ENCODE measurements around the gene NACC2. TPM values are rescaled to one million over a fixed set of nuclear protein-coding genes. Genes with fewer than 3 reads are reported as not detected.
A peak's percentile ranks its signal among the peaks of the same experiment; 100 is the strongest.

NACC2 gene
- polyA plus RNA-seq, 1 donor from 2014 or later: 0.78 TPM

DNA sequence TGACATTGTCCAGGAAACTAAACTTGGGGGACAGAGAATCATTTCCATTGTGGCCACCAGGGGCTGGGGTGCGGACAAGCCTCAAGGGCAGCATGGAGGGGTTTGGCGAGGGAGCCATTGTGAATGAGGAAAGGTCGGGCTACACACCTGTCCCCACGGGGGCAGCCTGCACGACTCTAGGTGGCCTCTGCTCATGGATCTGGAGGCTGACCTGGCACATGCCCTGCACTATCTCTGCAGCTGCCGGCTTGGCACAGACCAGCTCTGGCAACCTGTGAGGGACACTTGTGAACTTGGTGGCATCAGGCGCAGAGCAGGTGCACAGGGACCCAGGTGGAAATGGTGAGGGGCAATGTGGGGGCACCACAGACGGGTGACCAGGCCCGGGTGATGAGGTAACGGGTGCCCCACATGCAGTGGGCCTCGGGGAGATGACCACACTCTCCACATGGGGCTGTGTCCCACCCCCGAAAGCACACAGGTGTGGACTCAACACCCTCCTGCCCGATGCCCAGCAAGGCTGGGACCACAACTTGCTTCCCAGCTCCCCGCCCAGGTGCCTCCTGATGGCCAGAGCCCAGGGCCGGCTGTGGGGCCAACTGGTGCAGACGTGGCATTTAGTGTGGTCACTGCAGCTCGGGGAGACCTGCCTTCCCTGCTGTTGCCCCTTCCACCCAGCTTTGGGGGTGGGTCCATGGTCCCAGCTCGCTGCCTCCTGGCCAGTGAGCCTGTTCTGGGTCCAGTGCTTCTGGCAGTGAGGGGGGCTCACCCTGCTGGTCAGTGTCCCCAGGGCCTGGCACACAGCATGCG is 73.0 kb downstream of the NACC2 start:
- Mint-ChIP-seq H3K4me3 (no peak overlapping the region), H3K9me3 (peaks cover 4 to 7% (median 4%) of the 10 kb centered on the region in 3 donors), H3K27ac (no peak overlapping the region), H3K36me3 (peaks cover 5% of the 10 kb centered on the region), H3K4me1 (no peaks in the 10 kb centered on the region), H3K27me3 (peaks cover 6% of the 10 kb centered on the region)

DNA sequence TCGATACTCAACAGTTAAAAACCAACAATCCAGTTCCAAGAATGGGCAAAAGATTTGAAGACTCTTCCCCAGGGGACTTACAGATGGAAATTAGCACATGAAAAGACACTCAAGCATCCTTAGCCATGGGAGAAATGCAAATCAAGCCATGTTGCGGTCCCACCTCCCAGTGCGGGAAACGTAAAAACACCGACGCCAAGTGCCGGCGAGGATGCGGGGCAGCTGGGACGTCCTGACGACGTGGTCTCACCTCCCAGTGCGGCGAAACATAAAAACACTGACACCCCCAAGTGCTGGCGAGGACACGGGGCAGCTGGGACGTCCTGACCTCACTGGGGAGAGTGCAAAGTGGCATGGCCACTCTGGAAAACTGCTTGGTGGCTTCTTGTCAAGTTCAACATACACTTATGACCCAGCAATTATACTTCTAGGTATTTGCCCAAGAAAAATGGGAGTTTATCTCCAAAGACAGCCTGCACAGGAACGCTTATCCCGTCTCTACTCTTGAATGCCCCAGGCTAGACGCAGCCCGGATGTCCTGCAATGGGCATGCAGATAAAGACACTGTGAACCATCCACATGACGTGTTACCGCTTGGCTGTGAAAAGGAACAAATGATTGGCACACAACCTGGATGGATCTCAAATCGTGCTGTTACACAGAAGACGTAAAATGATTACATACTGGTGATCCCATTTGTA is 73.8 kb downstream of the NACC2 start:
- H3K27ac Mint-ChIP-seq: peak overlapping the region in 1 of 3 donors; percentile 24
- H3K4me3 Mint-ChIP-seq: no peak overlapping the region
- H3K27me3 Mint-ChIP-seq: peaks cover 5% of the 10 kb centered on the region

DNA sequence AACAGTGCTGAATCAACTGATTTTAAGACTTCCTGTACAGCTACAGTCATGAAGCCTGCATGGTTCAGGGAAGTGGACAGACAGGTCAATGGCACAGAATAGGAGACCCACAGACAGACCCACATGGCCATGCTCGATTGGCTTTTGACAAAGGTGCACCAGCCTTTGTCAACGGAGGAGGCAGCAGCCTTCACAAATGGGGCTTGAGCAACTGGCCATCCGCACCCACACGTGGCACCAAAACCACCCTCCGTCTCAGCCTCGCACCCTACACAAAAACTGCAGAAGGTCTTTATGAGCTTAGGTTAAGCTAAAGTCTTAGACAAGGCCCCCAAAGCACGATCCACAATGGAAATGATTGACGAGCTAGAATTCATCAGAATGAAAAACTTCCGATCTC is 74.4 kb downstream of the NACC2 start:
- H3K4me3 Mint-ChIP-seq: no peak overlapping the region
- H3K9me3 Mint-ChIP-seq: peaks cover 0 to 2% (median 0%) of the 10 kb centered on the region in 3 donors
- peaks cover 5% of the 10 kb centered on the region for H3K27me3 Mint-ChIP-seq
- no peaks in the 10 kb centered on the region for H3K4me1 Mint-ChIP-seq
- H3K36me3 Mint-ChIP-seq: peaks cover 5% of the 10 kb centered on the region
- H3K27ac Mint-ChIP-seq: no peak overlapping the region

More for the DNA sequence above, 73.8 kb downstream of the NACC2 start:
- H3K4me1 Mint-ChIP-seq: no peaks in the 10 kb centered on the region
- peaks cover under 1 to 2% (median under 1%) of the 10 kb centered on the region in 3 donors for H3K9me3 Mint-ChIP-seq
- H3K36me3 Mint-ChIP-seq: peaks cover 5% of the 10 kb centered on the region

DNA sequence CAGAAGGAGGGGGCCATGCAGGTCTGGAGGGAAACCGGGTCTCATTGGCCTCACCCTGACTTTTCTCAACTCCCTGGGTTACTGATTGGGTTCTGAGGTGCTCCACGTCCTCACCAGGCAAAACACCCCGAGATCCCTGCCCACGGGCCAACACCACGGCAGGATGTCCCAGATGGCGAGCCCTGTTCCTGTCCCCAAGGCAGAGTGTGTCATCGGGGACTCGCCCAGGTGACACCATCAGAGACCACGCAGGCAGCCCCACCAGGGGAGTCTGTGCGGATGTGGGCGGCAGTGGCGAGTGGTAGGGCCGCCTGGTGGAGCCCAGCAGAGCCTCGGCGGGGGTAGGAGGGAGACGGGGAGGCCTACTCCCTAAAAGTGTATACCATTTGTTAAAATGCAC is 74.9 kb downstream of the NACC2 start:
- H3K9me3 Mint-ChIP-seq: peaks cover 0 to under 1% (median 0%) of the 10 kb centered on the region in 3 donors
- H3K27ac Mint-ChIP-seq: no peak overlapping the region
- H3K4me3 Mint-ChIP-seq: no peak overlapping the region
- no peaks in the 10 kb centered on the region for H3K4me1 Mint-ChIP-seq
- H3K27me3 Mint-ChIP-seq: peaks cover 3% of the 10 kb centered on the region
- H3K36me3 Mint-ChIP-seq: peaks cover 1% of the 10 kb centered on the region

DNA sequence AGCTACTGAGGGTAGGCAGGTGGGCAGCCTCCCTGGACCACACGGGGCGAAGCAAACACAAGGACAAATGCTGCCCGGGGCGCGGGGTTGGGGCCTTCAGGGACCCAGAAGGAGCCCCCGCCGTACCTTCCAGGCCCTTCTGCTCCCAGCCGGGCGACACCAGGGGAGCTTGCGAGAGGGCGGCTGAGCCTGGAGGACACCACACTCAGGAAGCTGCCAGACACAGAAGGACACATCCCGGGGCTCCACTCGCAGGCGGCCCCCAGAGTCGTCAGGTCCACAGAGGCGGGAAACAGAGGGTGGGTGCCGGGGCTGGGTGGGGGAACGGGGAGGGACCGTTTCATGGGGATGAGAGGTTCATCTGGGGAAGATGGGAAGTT is 75.4 kb downstream of the NACC2 start:
- Mint-ChIP-seq H3K4me1 (no peaks in the 10 kb centered on the region), H3K9me3 (no peaks in the 10 kb centered on the region), H3K27me3 (peaks cover 2% of the 10 kb centered on the region), H3K27ac (no peak overlapping the region), H3K36me3 (no peaks in the 10 kb centered on the region), H3K4me3 (no peak overlapping the region)

DNA sequence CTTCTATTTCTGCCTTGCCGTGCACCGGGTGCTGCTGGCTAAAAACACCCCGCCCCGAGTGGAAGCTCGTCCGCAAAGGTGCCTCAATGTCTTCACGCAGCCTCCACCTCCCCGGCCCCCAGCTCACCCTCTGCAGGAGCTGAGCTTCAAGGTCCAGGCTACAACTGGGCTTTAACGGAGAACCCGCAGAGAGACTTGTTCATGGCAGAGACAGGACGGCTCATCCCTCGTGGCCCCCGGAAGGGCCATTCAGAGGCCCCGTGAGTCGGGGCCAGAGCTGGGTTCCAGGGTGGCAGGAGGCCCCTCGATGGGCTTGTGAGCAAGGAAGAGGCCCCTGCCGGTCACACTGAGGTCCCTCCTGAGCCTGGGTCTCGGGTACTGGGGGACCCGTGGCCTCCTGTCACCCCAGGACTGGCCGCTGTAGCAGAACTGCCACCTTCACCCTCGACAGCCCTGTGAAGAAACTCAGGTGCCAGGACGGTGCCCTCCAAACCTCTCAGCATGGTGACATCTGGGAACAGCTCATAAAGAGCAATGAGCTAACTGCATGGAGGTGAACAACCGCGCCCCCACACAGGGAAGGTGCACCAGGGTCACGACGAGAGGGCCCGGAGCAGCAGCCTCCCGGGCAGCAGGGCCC is 75.9 kb downstream of the NACC2 start:
- H3K36me3 Mint-ChIP-seq: no peaks in the 10 kb centered on the region
- H3K27me3 Mint-ChIP-seq: peaks cover 6% of the 10 kb centered on the region
- no peak overlapping the region for H3K27ac Mint-ChIP-seq
- no peaks in the 10 kb centered on the region for H3K9me3 Mint-ChIP-seq
- H3K4me1 Mint-ChIP-seq: no peaks in the 10 kb centered on the region
- H3K4me3 Mint-ChIP-seq: no peak overlapping the region

DNA sequence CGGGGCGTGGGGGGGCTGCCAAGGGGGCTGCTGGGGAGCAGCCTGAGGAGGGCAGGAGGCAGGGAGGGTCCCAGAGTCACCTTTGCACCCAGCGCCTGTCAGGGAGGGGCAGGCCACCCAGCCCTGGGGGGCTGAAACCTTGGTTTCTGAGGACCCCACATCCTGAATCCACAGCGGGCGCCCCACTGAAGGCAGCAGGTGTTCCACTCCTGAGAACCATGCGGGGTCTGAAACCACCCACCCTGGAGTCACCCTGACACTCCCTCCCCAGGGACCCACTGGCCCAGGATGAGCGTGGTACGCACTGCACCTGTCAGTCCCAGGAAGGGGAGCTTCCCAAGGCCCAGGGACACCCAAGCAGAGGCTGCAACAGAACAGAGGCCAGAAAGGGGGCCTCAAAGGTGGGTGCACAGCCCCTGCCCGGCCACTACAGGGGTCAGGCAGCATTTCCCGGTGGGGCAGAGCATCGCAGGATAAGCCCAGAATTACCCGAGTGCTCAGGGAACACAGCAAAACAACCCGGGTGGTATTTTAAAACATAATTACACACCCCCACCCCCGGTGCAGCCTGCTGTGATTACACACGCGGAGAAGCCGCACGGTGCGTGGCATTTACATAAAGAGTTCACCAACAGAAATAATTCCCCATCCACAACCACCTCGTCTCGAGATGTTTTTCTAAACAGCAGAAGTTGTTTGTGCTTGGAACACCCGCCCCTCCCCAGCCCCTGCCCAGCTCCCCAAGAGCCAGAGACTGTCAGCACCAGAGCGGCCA is 76.6 kb downstream of the NACC2 start:
- H3K4me1 Mint-ChIP-seq: no peaks in the 10 kb centered on the region
- H3K4me3 Mint-ChIP-seq: no peak overlapping the region
- peaks cover 7% of the 10 kb centered on the region for H3K27me3 Mint-ChIP-seq
- no peaks in the 10 kb centered on the region for H3K9me3 Mint-ChIP-seq
- H3K27ac Mint-ChIP-seq: no peak overlapping the region
- H3K36me3 Mint-ChIP-seq: no peaks in the 10 kb centered on the region

DNA sequence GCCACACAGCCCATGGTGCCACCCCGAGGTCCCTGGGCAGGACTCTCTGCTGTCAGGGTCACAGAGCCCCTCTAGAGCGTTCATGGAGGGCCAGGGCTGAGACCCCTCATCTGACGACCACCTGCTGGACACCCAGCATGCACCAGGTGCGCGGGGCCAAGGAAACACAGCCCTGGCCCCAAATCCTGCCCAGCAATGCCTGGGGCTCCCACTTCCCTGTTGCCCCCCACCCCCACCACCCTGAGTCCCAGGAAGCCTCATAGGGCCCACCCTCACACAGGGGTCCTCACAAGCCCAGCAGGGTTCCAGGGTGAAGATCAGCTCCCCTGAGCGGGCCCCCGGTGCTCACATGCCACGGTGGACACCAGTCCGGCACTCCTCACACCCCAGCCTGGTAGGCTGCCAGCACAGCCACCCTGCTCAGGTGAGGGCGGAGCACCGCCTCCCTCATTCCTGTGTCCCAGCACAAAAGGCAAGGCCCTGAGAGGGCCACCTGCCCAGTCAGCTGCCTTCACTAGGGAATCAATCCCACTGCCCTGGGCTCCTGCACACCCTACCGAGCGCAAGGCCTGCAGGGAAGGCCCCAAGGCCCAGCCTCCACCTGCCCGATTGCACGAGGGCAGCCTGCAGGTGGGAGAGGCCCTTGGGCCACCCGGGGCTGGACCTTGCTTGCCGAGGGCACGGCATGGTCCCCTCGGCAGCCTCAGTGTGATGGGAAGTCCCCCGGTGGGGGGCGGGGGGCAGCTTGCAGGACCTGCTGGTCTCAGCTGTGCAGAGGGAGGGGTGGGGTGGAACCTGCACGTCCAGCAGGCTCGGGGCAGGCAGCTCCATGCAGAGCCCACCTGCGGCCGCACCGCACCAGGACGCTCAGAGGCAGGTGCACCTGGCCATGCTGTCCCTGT is 77.5 kb downstream of the NACC2 start:
- no peaks in the 10 kb centered on the region for H3K9me3 Mint-ChIP-seq
- H3K36me3 Mint-ChIP-seq: no peaks in the 10 kb centered on the region
- H3K4me3 Mint-ChIP-seq: no peak overlapping the region
- H3K4me1 Mint-ChIP-seq: no peaks in the 10 kb centered on the region
- H3K27me3 Mint-ChIP-seq: peaks cover 7% of the 10 kb centered on the region
- no peak overlapping the region for H3K27ac Mint-ChIP-seq

DNA sequence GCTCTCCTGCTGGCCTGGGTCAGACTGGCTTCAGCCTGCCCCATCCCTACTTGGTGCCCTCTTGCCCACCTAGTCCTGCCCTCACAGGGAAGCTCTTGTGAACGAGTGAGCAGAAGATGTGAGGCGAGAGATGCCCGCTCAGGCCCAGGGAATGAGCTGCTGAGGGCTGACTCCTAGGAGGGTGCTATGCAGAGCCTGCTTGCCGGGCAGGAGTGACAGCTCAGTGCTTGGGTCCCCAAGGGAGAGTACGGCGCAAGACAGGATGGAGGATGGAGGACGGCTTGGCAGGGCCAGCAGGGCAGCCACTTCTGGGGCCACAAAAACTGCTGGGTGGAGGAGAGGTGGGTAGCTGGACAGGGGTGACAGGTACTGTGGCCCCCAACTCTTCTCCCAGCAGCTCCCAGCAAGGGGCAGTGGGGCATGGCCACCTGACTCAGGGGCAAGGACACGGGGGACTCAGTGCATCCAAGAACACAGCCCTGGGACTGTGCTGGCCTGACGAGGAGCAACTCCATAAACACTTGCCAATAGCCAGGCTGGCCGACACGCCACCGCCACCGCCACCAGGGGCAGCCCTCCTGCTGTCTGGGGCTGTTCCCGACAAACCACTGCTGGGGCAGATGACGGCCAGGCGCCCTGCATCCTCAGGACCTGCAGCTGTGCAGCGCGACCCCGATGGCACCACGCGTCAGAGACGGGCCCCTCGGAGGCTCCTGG is 78.4 kb downstream of the NACC2 start:
- Mint-ChIP-seq H3K27ac (no peak overlapping the region), H3K36me3 (no peaks in the 10 kb centered on the region), H3K4me3 (no peak overlapping the region)

DNA sequence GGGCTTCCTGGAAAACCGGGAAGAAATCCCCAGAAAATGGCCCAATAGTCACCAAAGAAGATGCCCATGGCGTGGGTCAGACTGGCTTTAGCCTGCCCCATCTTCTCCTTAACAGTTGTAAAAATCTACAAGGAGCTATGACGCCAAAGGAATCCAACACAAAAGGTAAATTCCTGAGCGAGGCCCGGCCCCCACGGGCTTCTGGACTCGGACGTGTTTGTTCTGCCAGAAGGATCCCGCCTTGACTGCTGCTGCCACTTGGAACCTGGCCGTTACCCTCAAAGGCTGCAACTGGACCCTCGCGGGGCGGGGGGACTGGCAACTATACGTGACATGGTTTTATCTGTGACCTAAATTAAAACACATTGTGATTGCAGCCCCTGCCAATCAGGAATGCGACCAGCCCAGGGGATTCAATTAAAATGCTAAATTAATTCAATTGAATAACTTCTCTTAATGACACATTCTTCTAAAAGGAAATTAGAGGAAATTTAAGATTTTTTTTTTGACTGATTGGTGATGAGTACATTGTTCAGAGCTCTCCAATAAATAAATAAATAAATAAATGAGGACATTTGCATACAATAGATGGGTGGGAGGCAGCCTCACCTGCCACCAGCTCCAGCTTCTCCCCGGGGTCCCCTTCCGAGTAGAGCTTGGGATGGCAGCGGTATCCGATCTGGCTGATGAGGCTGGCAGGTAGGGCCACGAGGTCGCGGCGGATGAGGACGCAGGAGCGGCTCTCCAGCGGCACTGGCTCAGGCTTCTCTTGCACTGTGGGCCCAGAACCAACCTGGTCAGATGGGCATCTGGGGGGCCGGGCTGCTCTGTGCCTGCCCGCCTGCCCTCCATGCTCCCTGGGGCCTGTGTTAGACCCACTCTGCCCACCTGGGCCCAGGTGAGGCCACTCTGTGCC is 79.2 kb downstream of the NACC2 start:
- Mint-ChIP-seq H3K36me3 (no peaks in the 10 kb centered on the region), H3K9me3 (no peaks in the 10 kb centered on the region), H3K27ac (no peak overlapping the region), H3K4me3 (no peak overlapping the region), H3K4me1 (no peaks in the 10 kb centered on the region), H3K27me3 (peaks cover 7% of the 10 kb centered on the region)

More for the DNA sequence above, 78.4 kb downstream of the NACC2 start:
- Mint-ChIP-seq H3K27me3 (peaks cover 7% of the 10 kb centered on the region), H3K9me3 (no peaks in the 10 kb centered on the region), H3K4me1 (no peaks in the 10 kb centered on the region)

DNA sequence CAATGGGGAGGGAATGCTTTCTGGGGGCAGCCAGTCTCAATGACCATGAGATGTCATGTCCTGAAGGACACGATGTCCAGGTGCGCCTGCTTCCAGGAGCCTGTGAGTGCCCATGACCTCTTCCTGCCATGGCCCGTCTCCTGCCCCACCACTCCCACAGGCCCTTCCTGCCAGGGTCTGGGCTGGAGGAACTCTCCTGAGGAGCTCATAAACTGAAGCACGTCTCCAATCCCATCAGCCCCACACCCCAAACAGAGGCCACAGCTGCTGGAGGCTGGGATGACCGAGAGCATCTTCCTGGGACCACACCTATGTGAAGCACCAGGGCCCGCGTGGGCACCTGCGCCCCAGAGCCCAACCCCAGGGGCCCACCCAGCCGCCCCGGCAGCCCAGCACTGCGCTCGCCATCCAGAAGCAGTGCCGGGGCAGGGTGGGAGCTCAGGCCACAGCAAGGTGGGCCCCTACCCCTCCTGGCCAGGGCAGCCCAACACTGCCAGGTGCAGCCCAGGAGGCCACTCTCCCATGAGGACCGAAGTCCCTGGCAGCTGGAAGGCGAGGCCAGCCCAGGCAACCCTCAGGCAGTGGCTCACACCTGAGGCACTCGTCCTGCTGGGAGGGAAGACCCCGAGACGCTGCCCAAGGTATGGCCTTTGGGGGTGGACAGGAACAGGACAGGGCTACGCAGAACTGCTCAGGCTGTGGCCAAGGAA is 80.0 kb downstream of the NACC2 start:
- H3K4me3 Mint-ChIP-seq: no peak overlapping the region
- H3K4me1 Mint-ChIP-seq: no peaks in the 10 kb centered on the region
- no peak overlapping the region for H3K27ac Mint-ChIP-seq
- peaks cover 7% of the 10 kb centered on the region for H3K27me3 Mint-ChIP-seq
- no peaks in the 10 kb centered on the region for H3K36me3 Mint-ChIP-seq
- no peaks in the 10 kb centered on the region for H3K9me3 Mint-ChIP-seq

DNA sequence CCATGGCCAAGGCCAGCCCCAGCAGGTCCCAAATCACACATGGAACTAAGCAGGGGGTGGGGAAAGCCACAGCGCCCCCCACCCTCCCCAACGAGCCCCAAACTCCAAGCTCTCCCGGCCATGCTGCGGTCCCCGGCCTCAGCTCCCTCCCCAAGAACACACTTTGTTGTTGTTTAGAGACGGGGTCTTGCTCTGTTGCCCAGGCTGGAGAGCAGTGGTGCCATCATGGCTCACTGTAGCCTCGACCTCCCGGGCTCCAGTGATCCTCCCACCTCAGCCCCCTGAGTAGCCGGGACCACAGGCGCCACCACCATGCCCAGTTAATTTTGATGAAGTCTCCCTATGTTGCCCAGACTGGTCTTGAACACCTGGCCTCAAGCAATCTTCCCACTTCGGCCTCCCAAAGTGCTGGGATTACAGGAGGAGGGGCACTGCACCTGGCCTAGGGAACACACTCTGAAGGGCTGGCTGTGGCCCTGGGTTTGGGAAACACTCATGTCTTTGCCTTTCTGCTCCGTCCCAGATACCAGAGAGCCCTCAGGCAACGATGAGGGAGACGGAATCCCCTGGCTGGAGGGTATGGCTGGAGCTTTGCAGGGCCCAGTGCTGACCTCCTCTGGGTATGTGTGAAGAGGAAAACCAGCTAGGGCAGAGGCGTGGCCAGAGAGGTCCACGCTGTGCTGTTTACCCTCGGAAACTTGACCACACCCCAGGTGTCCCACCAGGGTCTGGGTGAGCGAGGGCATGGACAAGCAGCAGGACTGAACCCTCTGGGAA is 80.8 kb downstream of the NACC2 start:
- peaks cover 7% of the 10 kb centered on the region for H3K27me3 Mint-ChIP-seq

More for the DNA sequence above, 80.8 kb downstream of the NACC2 start:
- Mint-ChIP-seq H3K4me3 (no peak overlapping the region), H3K27ac (no peak overlapping the region), H3K9me3 (no peaks in the 10 kb centered on the region), H3K36me3 (no peaks in the 10 kb centered on the region), H3K4me1 (no peaks in the 10 kb centered on the region)
